GM12864 (cell line): Measurements from ENCODE around the gene NCKAP1.

Experiments
- DNase-seq: peaks from one replicate; pipeline ENCODE4 v3.0.0-alpha.2; 2011; ENCODE audit warnings: low read depth
- H3K4me3 ChIP-seq: 2 replicates; pipeline ENCODE4 v1.5.1; 2011; ENCODE audit warnings: mild to moderate bottlenecking, low read depth, low read length, control low read depth
- CTCF ChIP-seq: IDR thresholded peaks from 2 replicates; pipeline ENCODE4 v1.5.1; 2011; ENCODE audit warnings: low read depth, mild to moderate bottlenecking, moderate library complexity, low read length, control low read depth, inconsistent platforms; ENCODE audit errors: missing control alignments

NCKAP1 gene

GRCh38 chr2:183028108-183028507, 10.1 kb downstream of the NCKAP1 start:
- no peak overlapping the region for H3K4me3 ChIP-seq
- DNase-seq = no peak
- no peak for TF ChIP-seq CTCF

GRCh38 chr2:183027443-183027842, 10.8 kb downstream of the NCKAP1 start:
- no peak overlapping the region for H3K4me3 ChIP-seq
- no peak for TF ChIP-seq CTCF
- no peak for DNase-seq

- TF ChIP-seq CTCF = no peak
- no peak for DNase-seq
Observed at GRCh38 chr2:183026424-183026823, 11.8 kb downstream of the NCKAP1 start.

GRCh38 chr2:183025993-183026392, 12.3 kb downstream of the NCKAP1 start:
- H3K4me3 ChIP-seq = no peak overlapping the region
- no peak for DNase-seq
- no peak for TF ChIP-seq CTCF

More at GRCh38 chr2:183026424-183026823, 11.8 kb downstream of the NCKAP1 start:
- H3K4me3 ChIP-seq = no peak overlapping the region

- no peak overlapping the region for H3K4me3 ChIP-seq
- TF ChIP-seq CTCF = no peak
- no peak for DNase-seq
Observed at GRCh38 chr2:183024339-183025095, 13.7 kb downstream of the NCKAP1 start.

- no peak overlapping the region for H3K4me3 ChIP-seq
- TF ChIP-seq CTCF = no peak
- DNase-seq = no peak
Observed at GRCh38 chr2:183022711-183023110, 15.5 kb downstream of the NCKAP1 start.

GRCh38 chr2:183021613-183022012, 16.6 kb downstream of the NCKAP1 start:
- H3K4me3 ChIP-seq = no peak overlapping the region
- DNase-seq = no peak
- no peak for TF ChIP-seq CTCF
